HG03460 (cell line): ENCODE results near the gene CUTA.
A peak's percentile ranks its signal among the peaks of the same experiment; 100 is the strongest.

ENCODE experiments used
- ATAC-seq: cut with Tn5 transposase; IDR thresholded peaks from one replicate; pipeline ENCODE4 v1.9.1; 2021; ENCODE audit not compliant: unreplicated experiment

The CUTA gene

GRCh38 chr6:33424855-33425667, 7.2 kb upstream of the CUTA start:
- ATAC-seq: no peak

GRCh38 chr6:33423777-33424176, 5.9 kb upstream of the CUTA start:
- ATAC-seq: no peak

GRCh38 chr6:33421344-33421643, 3.4 kb upstream of the CUTA start:
- ATAC-seq: no peak

- no peak for ATAC-seq
Measured at GRCh38 chr6:33420491-33421343, 2.8 kb upstream of the CUTA start.

GRCh38 chr6:33419580-33420490, 1.9 kb upstream of the CUTA start, which contains the start of gene SYNGAP1:
Gene SYNGAP1 (plus strand): TSS chr6:33420065. CDS start chr6:33420265, 200 bp downstream.
- ATAC-seq: no peak

- ATAC-seq: no peak
Measured at GRCh38 chr6:33418690-33419291, 884 bp upstream of the CUTA start.

GRCh38 chr6:33417128-33417902, 592 bp downstream of the CUTA start:
- ATAC-seq: no peak

- no peak for ATAC-seq
Measured at GRCh38 chr6:33416386-33417127, 1.4 kb downstream of the CUTA start.

GRCh38 chr6:33415831-33416230, 2.1 kb downstream of the CUTA start:
- ATAC-seq: no peak

- no peak for ATAC-seq
Measured at GRCh38 chr6:33414592-33415271, 3.2 kb downstream of the CUTA start.

GRCh38 chr6:33413241-33414120, 4.4 kb downstream of the CUTA start:
- no peak for ATAC-seq

- no peak for ATAC-seq
Measured at GRCh38 chr6:33412140-33413009, 5.5 kb downstream of the CUTA start.

- ATAC-seq: no peak
Measured at GRCh38 chr6:33411632-33412005, 6.3 kb downstream of the CUTA start.

GRCh38 chr6:33410711-33411631, 6.9 kb downstream of the CUTA start, which contains the start of gene PHF1:
Gene PHF1 (plus strand): TSS chr6:33411014. CDS start chr6:33412264, 1,250 bp downstream.
- ATAC-seq: peak; percentile 40

GRCh38 chr6:33410050-33410710, 7.7 kb downstream of the CUTA start:
- peak; percentile 75 for ATAC-seq
